ENCODE results near the gene GHDC.

- TF ChIP-seq CTCF (IDR thresholded peaks at IDR 0.05 in 8 of 11, conservative IDR thresholded peaks at IDR 0.05 in 3 of 11): no peak
- no peak for TF ChIP-seq POLR2AphosphoS5 (IDR thresholded peaks at IDR 0.05)
Measured at GRCh38 chr17:42227849-42228700, 33.8 kb upstream of the GHDC start.
